Measurements from ENCODE around the gene MTUS2.

The MTUS2 gene

DNA sequence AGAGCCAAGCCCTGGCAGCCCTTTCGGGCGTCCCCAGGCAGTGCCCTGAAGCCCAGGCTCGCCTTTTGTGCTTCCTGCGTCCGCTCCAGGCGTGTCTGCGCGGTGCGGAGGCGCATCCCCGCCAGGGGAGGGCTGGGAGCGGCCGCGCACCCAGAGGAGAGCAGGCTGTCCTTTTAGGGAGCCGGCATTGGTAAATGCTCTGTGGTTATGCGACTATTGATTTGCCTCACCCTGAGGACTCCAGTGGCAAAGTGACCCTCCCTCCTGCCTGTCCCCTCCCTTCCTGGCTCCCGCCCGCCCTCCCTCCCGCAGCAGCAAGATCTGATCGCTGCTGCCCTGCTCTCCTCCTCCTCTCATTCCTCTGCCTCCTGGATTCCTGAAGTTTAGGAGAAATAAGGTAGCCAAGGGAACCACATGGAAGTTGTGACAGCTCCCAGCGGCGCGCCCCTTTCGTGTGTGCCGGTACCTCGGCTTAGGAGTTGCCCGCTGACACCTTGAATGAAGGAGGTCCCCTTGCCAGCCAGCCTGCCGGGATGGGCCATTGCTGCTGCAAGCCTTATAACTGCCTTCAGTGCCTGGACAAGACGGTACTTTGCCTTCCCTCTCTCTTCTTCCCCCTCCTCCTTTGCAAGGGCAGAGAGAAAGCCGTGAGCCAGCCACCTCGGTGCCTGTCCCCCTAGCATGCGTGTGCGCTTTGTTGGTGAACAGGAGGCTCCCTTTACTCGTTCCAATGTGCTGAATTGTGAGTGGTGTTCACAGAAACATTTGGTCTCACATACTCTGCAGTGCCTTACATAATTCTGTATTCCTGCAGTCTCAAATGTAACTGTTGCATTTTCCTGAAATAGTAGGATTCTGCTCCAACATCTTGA is 608.4 kb downstream of the MTUS2 start:
- DNase-seq: no peak

- DNase-seq: no peak
These were observed 609.3 kb downstream of the MTUS2 start for GRCh38 chr13:29429286-29429900.

DNA sequence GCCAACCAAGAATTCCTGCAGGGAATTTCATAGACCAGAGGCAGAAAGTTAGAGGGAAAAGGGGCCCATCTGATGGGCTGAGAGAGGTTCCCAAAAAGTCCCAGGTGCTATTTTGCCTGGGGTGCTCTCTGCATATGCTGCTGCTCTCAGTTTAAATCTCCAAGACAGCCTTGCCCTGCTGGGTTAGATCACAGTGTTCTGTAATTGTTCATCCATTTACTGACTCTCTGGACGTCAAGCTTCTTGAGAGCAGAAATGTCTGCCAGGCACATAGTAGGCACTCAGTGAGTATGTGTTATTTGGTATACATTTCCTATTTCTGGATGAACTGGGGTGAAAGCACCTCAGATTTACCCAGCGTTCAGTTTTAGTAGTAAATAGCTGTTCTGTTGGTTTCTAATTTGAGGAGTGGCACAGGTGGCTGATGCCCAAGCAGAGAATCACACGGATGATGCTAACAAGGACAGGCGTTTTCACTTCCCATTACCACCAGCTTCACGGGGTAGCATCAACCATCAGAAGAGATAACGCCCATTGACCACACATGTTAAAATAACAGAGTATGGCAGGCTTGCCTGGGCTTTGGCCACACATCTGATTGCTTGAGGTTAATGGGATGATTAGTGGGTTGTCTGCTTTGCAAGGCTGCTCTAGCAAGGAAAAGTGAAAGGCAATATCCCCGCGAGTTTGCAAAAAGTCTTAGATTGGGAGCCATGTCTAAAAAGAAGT is 614.2 kb downstream of the MTUS2 start:
- DNase-seq: no peak

- no peak for DNase-seq
These were observed 615.2 kb downstream of the MTUS2 start for GRCh38 chr13:29435125-29435911.

- no peak for DNase-seq
These were observed 616.2 kb downstream of the MTUS2 start for GRCh38 chr13:29436291-29436690.

DNA sequence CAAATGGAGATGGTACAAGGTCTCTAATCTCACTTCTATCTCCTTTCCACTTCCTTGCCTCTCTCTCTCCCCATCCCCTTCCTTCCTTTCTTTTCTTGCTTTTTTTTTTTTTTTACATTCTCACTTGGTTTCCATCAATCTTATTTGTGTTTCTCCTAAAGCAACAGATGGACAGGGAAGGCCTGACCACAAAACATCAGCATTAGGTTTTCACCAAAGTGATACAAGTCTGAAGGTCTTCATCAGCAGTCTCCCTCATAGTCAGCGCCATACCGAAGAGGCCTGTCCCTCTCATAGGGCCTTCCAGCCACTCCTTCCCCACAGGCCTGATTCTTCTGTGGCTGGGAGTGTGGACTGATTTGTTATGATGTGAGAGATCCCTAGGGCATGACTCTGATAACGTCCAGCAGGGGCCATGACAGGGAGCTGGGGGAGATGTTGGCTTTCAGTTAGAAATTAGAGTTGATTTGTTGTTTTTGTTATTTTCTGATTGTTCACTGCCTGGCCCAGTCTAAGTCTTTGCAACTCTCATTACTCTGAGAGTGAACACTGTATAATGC is 616.7 kb downstream of the MTUS2 start:
- no peak for DNase-seq

- no peak for DNase-seq
These were observed 618.6 kb downstream of the MTUS2 start for GRCh38 chr13:29438769-29439168.

DNA sequence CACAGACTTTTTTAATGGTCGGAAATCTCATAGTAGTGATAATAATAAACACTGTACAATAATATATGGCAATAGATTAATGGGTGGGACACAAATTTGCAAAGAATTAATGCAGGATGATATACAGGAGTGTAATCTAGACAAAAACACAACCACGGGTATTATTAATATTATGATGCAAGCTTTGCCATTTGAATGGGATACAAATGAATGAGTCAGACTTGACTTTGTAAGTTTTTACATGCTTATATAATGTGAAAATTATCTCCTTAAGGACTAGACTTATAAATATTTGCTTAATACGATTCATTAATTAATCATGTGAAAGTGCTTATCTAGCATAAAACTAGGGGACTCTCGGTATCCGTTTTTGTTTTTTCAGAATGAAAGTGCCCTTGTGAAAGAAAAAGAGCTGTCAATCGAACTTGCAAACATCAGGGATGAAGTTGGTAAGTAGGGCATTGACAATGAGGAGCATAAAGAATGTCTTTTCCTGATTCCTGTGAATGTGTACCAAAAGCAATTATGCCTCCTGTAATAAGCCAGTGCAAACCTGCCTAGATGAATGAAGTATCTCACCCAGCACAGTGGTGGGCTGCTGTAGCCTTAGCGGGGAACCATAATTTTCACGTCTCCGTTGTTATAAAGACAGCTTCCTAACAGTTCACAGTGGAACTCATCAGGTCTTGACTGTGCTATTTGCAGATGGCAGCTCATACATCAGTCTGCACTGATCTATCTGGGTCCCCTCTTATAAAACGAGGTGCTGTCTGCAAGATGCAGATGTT is 619.7 kb downstream of the MTUS2 start:
- DNase-seq: no peak

DNA sequence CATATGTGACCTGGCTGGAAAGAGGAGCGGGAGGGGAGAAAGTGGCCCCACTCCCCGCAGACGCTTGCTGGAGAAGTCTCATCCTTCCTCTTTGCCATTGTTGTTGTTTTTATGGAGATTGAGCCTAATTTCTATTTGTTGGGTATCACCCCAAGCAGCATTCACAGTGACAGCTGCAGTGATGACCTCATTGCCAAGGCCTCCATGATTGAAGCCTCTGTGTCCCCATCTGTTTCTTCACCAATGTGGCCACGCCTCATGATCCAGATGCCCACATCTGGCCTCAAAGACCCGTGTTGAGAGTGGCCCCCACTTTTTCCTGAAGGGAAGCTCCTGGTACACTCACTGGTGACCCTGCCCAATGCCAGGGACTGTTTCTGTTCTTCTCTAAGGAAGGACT is 621.2 kb downstream of the MTUS2 start:
- DNase-seq: no peak

DNA sequence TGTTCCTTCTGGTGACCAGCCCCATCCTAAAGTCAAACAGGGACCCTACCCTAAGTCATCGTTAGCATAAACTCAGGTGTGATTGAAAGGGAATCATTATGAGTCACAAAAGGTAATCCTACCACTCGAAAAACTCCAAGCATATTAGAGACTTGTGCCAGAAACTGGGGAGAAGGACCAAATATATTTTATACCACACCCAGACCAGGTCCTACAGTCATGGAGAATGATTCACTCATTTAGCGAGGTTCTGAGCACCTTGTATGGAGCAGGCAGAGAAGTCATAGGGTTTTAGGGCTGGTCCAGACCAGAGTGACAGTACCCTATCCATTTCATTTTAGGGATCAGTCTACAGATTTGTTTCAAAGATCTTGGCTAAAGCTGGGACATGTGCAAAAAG is 625.9 kb downstream of the MTUS2 start:
- no peak for DNase-seq

GRCh38 chr13:29448174-29448573 is 628.0 kb downstream of the MTUS2 start:
- no peak for DNase-seq

- no peak for DNase-seq
These were observed 629.6 kb downstream of the MTUS2 start for GRCh38 chr13:29449726-29450125.

DNA sequence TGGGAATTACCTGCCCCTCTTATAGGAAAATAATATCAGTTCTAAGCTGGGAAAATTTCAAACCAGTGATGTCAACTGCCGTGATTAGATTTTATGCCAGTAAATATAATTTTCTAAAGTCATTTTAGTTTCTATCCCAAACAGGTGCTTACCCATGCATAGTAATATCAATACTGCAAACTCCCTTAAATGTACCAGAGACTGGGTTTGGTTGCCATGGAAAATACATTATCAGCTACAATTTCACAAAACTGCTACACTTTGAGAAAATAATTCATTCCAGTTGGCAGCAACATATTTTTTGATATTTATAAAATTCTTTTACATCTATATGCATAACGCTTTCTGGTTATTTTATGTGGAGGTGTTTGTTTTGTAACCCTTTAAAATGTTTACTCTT is 631.8 kb downstream of the MTUS2 start:
- DNase-seq: no peak

GRCh38 chr13:29452773-29453616 is 632.9 kb downstream of the MTUS2 start:
- no peak for DNase-seq

- no peak for DNase-seq
These were observed 633.5 kb downstream of the MTUS2 start for GRCh38 chr13:29453617-29454011.

- DNase-seq: no peak
These were observed 634.9 kb downstream of the MTUS2 start for GRCh38 chr13:29454931-29455481.

GRCh38 chr13:29456419-29456818 is 636.3 kb downstream of the MTUS2 start:
- no peak for DNase-seq

DNA sequence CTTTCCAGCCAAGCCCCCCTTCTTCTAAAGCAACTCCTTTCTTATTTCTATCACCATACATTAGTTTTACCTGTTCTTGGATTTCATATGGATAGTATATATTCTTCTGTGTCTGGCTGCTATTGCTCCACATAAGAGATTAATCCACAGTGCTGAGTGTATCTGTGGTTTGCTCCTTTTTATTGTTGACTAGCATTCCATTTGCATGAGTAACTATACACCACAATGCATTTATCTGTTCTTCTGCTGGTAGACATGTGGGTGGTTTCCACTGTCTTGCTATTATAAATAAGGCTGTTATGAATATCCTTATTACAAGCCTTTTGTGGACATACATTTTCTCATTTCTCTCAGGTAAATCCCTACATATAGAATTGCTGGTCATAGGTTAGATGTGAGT is 637.2 kb downstream of the MTUS2 start:
- DNase-seq: no peak

DNA sequence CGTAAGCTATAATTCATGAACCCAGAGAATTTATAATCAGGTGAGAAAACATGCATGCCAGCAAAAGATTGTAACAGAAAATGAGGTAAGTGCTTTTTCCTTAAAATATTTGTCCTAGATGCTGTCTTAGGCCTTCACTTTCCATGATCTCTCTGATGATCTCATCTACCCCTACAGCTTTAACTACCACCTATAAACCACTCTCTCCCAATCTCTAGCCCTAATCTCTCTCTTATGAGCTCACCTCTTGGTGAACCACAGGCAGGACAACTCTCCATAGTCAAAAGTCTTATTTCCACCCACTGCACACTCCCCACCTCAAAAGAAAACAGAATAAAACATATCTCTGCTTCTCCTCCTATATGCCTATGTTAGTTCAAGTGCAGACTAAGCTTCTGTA is 638.3 kb downstream of the MTUS2 start:
- no peak for DNase-seq

DNA sequence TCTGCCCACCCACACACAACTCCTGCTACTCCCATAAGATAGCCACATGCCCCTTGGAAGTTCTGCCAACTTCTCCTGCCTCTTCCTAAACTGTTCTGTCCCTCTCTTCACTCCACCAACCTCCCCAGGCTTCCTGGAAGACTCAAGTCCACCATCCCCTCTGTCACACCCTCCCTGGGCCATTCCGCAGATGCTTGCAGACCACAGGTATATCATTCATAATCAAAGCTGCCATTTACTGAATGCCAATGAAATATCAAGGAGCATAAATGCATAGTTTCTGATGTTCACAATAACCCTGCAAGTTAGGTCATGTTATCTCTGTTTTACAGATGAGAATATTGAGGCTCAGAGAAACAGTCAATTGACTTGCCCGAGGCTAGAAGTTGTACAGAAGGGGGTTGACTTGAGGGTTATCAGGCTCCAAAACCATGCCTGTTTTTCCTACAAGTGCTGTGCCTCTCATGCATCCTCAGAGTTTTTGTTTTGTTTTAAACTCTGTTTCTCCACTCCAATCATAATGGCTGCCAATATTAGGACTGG is 639.7 kb downstream of the MTUS2 start:
- no peak for DNase-seq

All from central memory CD4-positive, alpha-beta T cell (primary cell).